Measurements from ENCODE around the gene FAM90A1.
"Not testable (repeated sequence)": the region's sequence is repeated elsewhere in the genome, so short reads cannot be mapped to it uniquely, and the experiment has no call there.

Gene FAM90A1

DNA sequence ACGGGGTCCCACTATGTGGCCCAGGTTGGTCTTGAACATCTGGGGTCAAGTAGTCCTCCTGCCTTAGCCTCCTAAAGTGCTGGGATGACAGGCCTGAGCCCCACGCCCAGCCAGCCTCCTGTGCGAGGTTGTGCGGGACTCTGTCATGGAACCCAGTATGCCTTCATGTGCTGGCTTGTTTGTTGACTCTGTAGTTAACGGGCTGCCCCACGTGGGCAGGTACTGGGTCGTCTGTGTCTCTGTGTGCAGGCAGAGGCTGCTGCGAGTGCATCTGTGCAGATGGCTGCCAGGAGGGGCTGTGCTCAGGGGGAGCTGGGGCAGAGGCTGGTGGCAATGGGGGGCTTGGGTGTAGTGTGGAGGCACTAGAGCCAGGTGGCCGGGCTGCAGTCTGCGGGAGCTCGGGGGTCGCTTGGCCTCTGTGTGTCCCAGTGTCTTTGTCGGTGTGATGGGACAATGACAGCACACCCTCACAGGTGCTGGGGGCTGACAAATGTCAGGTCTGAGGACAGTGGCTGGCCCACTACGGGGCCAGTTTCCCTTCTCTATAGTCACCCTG, 6.0 kb upstream of the FAM90A1 start:
- DNase-seq (ENCODE audit: low read depth, low spot score), result not testable (repeated sequence)

- peak; percentile 57 for DNase-seq (ENCODE audit: low read depth, low spot score)
Observed at GRCh38 chr12:8231666-8232608, 4.5 kb upstream of the FAM90A1 start.

DNA sequence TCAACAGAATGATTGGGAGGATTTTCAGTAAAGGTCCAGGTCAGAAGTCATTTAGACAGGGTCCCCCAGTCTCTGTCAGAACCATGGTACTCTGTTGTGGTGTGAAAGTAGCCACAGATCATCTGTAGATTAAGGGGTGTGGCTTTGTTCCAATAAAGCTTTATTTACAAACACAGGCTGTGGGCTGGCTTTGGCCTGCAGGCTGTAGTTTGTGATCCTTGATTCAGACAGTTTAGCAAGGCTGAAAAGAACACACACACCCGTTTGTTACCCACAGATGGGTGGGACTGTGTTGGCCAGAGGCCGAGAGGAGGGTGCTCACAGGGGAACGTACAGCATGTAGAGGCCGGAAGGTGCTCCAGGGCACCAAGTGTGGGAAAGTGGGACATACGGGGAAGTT, 3.6 kb upstream of the FAM90A1 start:
- DNase-seq (ENCODE audit: low read depth, low spot score), result not testable (repeated sequence)

DNA sequence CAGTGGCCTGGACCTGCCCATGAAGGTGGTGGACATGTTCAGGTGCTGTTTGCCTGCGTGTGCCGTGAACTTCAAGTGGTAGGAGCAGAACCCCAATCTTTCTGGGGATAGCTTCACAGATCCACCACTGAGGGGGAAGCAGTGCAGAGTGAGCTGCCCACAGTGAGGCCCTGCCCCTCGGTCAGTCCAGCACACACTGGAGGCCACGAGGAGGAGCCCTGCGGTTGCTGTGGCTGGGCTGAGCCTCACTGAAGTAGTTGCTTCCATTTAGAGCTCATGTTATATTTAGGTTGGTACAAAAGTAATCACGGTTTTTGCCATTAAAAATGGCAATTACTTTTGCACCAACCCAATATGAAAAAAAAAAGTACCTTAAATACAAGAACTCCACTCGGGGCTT, 2.1 kb upstream of the FAM90A1 start:
- DNase-seq (ENCODE audit: low read depth, low spot score), result not testable (repeated sequence)

DNA sequence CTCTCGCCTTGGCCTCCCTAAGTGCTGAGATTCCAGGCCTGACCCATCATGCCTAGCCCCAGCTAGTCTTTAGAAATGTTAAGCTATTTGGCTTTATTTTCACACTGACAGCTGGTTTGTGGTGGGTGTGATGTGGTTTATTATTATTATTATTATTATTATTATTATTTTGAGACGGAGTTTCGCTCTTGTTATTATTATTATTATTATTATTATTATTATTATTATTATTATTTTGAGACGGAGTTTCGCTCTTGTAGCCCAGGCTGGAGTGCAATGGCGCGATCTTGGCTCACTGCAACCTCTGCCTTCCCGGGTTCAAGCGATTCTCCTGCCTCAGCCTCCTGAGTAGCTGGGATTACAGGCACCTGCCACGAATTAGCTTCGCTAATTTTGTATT, 1.2 kb upstream of the FAM90A1 start:
- DNase-seq (ENCODE audit: low read depth, low spot score), result not testable (repeated sequence)

- DNase-seq (ENCODE audit: low read depth, low spot score), result not testable (repeated sequence)
Observed at GRCh38 chr12:8227732-8228077, 287 bp upstream of the FAM90A1 start.

GRCh38 chr12:8226355-8226754, 1.1 kb downstream of the FAM90A1 start:
- no peak for DNase-seq (ENCODE audit: low read depth, low spot score)

DNA sequence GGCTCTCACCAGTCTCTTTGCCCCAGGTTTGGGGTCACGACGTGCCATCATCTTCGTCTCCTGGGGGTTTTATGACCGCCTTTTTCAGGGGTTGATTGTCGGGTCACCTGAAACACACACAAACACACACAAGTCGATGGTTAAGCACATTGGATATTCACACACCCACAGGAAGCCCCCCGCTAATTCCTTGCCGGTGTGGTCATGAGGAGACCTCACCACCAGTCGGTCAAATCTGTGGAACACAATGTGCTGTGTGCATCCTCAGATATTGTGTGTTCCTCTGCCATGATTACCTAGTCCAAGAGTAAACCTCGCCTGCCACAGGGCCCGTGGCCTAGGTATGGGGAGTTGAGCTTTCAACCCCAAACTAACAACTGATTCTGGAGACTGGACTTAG, 2.6 kb downstream of the FAM90A1 start:
- DNase-seq (ENCODE audit: low read depth, low spot score), result not testable (repeated sequence)

DNA sequence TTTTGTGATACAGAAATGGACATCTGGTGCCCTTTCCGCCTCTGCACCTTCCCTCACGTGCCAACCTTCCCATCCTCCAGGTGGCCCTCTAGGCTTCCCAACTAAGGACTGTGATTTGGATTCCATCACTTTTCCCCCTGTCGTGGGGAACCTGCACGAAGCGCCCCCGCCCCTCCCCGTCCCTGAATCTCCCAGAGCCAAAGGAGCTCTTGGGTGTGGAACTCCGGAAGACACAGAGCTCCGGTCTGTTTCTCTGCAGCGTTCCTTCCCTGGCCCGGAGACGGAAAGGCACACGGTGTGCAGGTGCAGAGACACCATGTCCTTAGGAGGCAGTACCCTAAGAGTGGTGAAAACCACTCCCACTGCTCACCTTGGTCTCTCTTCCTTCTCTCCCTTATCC, 3.8 kb downstream of the FAM90A1 start:
- not testable (repeated sequence) for DNase-seq (ENCODE audit: low read depth, low spot score)

- DNase-seq (ENCODE audit: low read depth, low spot score), result not testable (repeated sequence)
Observed at GRCh38 chr12:8222303-8222702, 5.1 kb downstream of the FAM90A1 start.

GRCh38 chr12:8221844-8222243, 5.6 kb downstream of the FAM90A1 start:
- not testable (repeated sequence) for DNase-seq (ENCODE audit: low read depth, low spot score)

DNA sequence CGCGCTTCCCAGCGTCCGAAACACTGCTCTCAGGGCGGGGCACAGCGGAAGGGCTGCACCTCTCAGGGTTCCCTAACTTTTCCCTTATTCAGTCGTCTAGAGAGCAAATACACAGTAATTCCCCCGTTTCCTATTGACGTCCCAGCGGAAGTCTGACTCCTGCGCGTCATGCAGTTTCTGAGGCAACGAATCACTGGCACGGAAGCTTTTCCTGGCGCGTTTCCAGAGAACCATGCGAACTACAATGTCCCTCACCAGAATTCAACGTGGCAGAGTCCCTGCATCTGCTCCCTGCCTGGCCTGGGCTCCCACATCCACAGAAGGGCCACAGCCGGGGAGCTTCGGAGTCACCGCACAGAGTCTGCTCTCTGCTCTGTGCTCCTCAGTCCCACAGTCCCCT, 6.0 kb downstream of the FAM90A1 start:
- DNase-seq (ENCODE audit: low read depth, low spot score), result not testable (repeated sequence)

GRCh38 chr12:8218711-8219382, 8.6 kb downstream of the FAM90A1 start:
- not testable (repeated sequence) for DNase-seq (ENCODE audit: low read depth, low spot score)

DNA sequence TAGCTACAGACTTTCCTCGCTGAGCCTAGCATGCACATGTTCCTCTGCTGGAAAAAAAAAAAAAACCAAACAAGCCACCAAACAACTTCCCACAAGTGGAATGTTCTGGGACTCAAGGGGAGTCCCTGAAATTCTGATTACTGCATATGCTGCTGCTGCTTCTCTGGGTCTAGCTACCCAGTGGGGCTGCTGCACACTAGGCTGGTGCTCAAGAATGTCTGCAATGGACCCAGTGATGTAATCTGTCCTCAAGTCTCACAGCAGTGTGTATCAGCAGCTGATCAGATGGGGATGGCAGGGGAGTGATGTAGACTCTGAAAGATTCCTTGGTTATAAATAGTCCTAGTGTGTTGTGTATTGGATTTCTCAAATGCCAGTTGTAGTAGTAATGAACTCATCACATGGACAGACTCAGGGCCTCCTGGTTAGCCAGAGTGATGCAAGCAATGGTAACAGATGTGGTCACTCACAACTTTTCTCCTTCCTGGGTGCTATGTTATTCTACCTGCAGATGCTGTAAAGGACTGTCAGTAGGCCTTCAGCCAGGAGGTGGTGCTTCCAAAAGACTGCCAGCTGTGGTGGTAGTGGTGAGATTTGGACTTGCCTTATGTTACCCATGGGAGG, 29.6 kb downstream of the FAM90A1 start:
- DNase-seq (ENCODE audit: low read depth, low spot score), result not testable (repeated sequence)

DNA sequence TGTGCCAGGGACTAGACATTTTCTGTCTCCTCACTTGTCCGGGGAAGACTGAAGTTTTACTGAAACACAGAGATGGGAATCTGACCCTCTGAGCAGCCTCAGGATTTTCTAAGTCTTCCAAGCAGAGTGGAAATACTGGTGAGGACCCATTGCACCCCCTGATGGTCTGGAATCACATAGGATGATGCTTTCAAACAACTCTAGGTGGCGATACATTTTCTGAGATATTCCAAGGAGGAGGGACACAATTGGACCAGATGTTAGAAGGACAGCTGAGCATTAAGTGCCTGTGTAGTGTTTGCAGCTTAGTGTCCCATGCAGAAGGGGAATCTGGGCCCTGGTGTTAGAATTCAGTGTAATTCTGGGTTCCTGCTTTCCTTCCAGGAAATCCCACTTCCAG, 39.3 kb downstream of the FAM90A1 start:
- not testable (repeated sequence) for DNase-seq (ENCODE audit: low read depth, low spot score)

GRCh38 chr12:8184206-8184605, 43.2 kb downstream of the FAM90A1 start:
- DNase-seq (ENCODE audit: low read depth, low spot score), result not testable (repeated sequence)

DNA sequence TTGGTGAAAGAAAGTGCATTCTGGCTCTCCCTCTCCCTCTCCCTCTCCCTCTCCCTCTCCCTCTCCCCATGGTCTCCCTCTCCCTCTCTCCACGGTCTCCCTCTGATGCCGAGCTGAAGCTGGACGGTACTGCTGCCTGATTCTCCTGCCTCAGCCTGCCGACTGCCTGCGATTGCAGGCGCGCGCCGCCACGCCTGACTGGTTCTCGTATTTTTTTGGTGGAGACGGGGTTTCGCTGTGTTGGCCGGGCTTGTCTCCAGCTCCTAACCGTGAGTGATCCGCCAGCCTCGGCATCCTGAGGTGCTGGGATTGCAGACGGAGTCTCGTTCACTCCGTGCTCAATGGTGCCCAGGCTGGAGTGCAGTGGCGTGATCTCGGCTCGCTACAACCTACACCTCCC, 44.1 kb downstream of the FAM90A1 start:
- DNase-seq (ENCODE audit: low read depth, low spot score), result not testable (repeated sequence)

GRCh38 chr12:8182923-8183322, 44.5 kb downstream of the FAM90A1 start:
- not testable (repeated sequence) for DNase-seq (ENCODE audit: low read depth, low spot score)

- DNase-seq (ENCODE audit: low read depth, low spot score), result not testable (repeated sequence)
Observed at GRCh38 chr12:8181271-8181670, 46.1 kb downstream of the FAM90A1 start.

DNA sequence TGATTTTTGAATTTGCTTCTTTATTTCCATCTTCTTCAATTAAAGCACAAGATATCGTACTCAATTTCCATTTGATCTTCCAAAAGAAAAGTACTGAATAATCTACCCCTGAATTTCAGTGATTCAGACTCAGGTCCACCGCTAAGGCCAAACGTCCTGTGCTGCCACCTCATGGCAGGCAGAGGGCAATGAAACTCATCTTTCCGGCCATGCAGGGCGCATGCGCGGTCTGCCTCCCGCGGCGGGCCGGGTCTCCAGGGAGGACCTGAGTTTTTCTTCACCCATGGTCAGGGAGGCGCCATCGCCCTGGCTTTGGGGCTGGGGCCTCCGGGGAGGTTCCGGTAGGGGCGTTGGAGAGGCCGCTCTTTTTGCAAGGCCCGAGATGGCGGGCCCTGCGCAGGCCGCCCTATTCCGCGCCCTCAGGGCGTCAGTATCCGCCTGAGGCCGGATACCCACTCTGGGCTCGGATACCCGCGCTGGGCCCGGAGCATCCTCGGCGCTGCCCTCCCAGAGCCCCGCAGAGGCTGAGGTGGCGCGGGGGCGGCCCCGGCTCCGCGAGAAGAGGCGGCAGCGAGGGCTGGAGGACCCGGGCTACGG, 47.3 kb downstream of the FAM90A1 start:
- peak; percentile 33 for DNase-seq (ENCODE audit: low read depth, low spot score)

DNA sequence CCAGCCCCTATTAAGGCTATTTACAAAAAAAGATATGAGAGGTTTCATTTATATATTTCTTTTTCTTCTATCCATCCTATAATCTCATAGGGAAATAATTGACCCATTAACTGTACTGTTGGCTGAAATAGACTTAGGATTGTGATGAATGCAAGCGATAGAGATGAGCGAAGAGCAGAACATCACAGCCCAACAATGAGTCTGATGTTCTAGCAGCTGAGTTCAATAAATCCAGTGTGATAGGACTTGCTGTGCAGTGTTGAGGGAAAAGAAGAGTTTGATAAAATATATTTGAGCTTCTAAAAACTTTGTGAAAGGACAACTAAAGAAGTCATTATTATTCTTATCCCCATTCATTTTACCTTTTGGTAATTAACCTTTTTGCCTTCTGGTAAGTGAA, 54.5 kb downstream of the FAM90A1 start:
- not testable (repeated sequence) for DNase-seq (ENCODE audit: low read depth, low spot score)

Data from activated CD4-positive, CD25-positive, alpha-beta regulatory T cell treated with anti-CD3 and anti-CD28 coated beads, Interleukin-2, amount 50 U/mL, for 16 hours (primary cell).